ENCODE data around the gene MTO1.
A peak's percentile ranks its signal among the peaks of the same experiment; 100 is the strongest.
"Not testable (repeated sequence)": the region's sequence is repeated elsewhere in the genome, so short reads cannot be mapped to it uniquely, and the experiment has no call there.

The MTO1 gene

GRCh38 chr6:73443555-73443954 lies 18.0 kb upstream of the MTO1 start:
- CTCF ChIA-PET = interaction anchor here (0.6 kb wide), 1 partner anchor 19 kb away, joined by 3 read pairs; no protein-coding TSS in a partner anchor
- no peak for TF ChIP-seq CTCF (conservative IDR thresholded peaks at IDR 0.05; ENCODE audit: low read depth)
- no peak overlapping the region for H3K27ac ChIP-seq
- POLR2A ChIA-PET (ENCODE audit: low non-redundant PET) = no interaction called here
- DNase-seq (ENCODE audit: low spot score) = no peak

GRCh38 chr6:73451223-73452106 lies 10.1 kb upstream of the MTO1 start:
- ChIA-PET POLR2A (ENCODE audit: low non-redundant PET) (interaction anchor here (2.0 kb wide), 1 partner anchor 10 kb away, joined by 12 read pairs; the partner anchor contains the start of gene MTO1), CTCF (interaction anchor here (0.6 kb wide), 1 partner anchor 128 kb away, joined by 5 read pairs; no protein-coding TSS in a partner anchor)
- H3K27ac ChIP-seq = peak overlapping the region; percentile 96
- TF ChIP-seq CTCF (conservative IDR thresholded peaks at IDR 0.05; ENCODE audit: low read depth) = no peak
- peak; percentile 51 for DNase-seq (ENCODE audit: low spot score)

- H3K27ac ChIP-seq = peak within 1 kb of the TSS; percentile 96
- POLR2A ChIA-PET (ENCODE audit: low non-redundant PET) = interaction anchor here (2.0 kb wide), 1 partner anchor 9 kb away, joined by 12 read pairs; the partner anchor contains the start of gene MTO1
- DNase-seq (ENCODE audit: low spot score) = peak; percentile 57
- no peak for TF ChIP-seq CTCF (conservative IDR thresholded peaks at IDR 0.05; ENCODE audit: low read depth)
- CTCF ChIA-PET = interaction anchor here (0.6 kb wide), 1 partner anchor 128 kb away, joined by 5 read pairs; no protein-coding TSS in a partner anchor
Measured at GRCh38 chr6:73452107-73452461, 9.5 kb upstream of the MTO1 start, which contains the start of gene CGAS. Gene CGAS (minus strand): TSS chr6:73452297. CDS start chr6:73452181, 116 bp downstream.

- CTCF ChIA-PET = no interaction called here
- H3K27ac ChIP-seq = peak overlapping the region; percentile 96
- peak; percentile 13 for DNase-seq (ENCODE audit: low spot score)
- POLR2A ChIA-PET (ENCODE audit: low non-redundant PET) = no interaction called here
- no peak for TF ChIP-seq CTCF (conservative IDR thresholded peaks at IDR 0.05; ENCODE audit: low read depth)
Measured at GRCh38 chr6:73455865-73456629, 5.5 kb upstream of the MTO1 start.

GRCh38 chr6:73459474-73459873 lies 2.1 kb upstream of the MTO1 start:
- POLR2A ChIA-PET (ENCODE audit: low non-redundant PET); H3K27ac ChIP-seq; DNase-seq (ENCODE audit: low spot score): not testable (repeated sequence)
- CTCF ChIA-PET = interaction anchor here (0.7 kb wide), 1 partner anchor 31 kb away, joined by 4 read pairs; no protein-coding TSS in a partner anchor

GRCh38 chr6:73460056-73460455 lies 1.5 kb upstream of the MTO1 start:
- DNase-seq (ENCODE audit: low spot score) = no peak
- CTCF ChIA-PET = no interaction called here
- no peak for TF ChIP-seq CTCF (conservative IDR thresholded peaks at IDR 0.05; ENCODE audit: low read depth)
- H3K27ac ChIP-seq = no peak overlapping the region
- POLR2A ChIA-PET (ENCODE audit: low non-redundant PET) = no interaction called here

Measured in RWPE1 (cell line).